ENCODE data around the gene BST2.

The BST2 gene

GRCh38 chr19:17421942-17422341 is 16.5 kb upstream of the BST2 start:
- DNase-seq (ENCODE audit: extremely low read depth, insufficient read length) = no peak
- Histone ChIP-seq H3K36me3 (ENCODE audit: control insufficient read depth, insufficient read depth, low read length) (no peaks in the 10 kb centered on the region; the same call in none of the 2 replicates), H3K27me3 (replicated peaks; ENCODE audit: control insufficient read depth, insufficient read depth, low read length) (no peaks in the 10 kb centered on the region), H3K4me3 (replicated peaks; ENCODE audit: low read depth, low read length) (no peak overlapping the region)
- TF ChIP-seq, protein P1, sequence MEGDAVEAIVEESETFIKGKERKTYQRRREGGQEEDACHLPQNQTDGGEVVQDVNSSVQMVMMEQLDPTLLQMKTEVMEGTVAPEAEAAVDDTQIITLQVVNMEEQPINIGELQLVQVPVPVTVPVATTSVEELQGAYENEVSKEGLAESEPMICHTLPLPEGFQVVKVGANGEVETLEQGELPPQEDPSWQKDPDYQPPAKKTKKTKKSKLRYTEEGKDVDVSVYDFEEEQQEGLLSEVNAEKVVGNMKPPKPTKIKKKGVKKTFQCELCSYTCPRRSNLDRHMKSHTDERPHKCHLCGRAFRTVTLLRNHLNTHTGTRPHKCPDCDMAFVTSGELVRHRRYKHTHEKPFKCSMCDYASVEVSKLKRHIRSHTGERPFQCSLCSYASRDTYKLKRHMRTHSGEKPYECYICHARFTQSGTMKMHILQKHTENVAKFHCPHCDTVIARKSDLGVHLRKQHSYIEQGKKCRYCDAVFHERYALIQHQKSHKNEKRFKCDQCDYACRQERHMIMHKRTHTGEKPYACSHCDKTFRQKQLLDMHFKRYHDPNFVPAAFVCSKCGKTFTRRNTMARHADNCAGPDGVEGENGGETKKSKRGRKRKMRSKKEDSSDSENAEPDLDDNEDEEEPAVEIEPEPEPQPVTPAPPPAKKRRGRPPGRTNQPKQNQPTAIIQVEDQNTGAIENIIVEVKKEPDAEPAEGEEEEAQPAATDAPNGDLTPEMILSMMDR (IDR thresholded peaks at IDR 0.05; ENCODE audit: insufficient read depth, low read length, poor library complexity, severe bottlenecking) = no peak

DNA sequence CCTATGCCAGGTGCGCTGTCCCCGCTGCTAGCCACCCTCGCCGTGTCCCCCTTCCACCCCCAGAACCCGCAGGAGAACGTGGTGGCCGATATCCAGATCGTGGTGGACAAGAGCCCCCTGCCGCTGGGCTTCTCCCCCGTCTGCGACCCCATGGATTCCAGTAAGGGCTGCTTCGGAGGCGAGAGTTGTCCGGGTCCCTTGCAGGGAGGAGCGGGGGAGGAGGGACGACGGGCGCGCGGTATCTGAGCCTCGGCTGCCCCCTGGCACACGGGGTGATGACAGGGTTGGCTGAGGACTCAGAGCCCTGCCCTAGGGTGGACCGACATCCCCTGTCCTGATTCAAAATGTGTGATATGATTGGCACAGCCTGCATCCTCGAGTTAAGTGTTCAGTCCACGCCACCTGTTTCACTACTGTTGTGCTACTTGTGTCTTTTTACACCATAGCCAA is 15.1 kb upstream of the BST2 start:
- peak overlapping the region; percentile 88 for H3K4me3 ChIP-seq (replicated peaks; ENCODE audit: low read depth, low read length)
- H3K27me3 ChIP-seq (replicated peaks; ENCODE audit: control insufficient read depth, insufficient read depth, low read length) = no peaks in the 10 kb centered on the region
- no peak for DNase-seq (ENCODE audit: extremely low read depth, insufficient read length)
- TF ChIP-seq, protein P1 (IDR thresholded peaks at IDR 0.05; ENCODE audit: insufficient read depth, low read length, poor library complexity, severe bottlenecking) = peak; percentile 13
- no peaks in the 10 kb centered on the region; the same call in none of the 2 replicates for H3K36me3 ChIP-seq (ENCODE audit: control insufficient read depth, insufficient read depth, low read length)

DNA sequence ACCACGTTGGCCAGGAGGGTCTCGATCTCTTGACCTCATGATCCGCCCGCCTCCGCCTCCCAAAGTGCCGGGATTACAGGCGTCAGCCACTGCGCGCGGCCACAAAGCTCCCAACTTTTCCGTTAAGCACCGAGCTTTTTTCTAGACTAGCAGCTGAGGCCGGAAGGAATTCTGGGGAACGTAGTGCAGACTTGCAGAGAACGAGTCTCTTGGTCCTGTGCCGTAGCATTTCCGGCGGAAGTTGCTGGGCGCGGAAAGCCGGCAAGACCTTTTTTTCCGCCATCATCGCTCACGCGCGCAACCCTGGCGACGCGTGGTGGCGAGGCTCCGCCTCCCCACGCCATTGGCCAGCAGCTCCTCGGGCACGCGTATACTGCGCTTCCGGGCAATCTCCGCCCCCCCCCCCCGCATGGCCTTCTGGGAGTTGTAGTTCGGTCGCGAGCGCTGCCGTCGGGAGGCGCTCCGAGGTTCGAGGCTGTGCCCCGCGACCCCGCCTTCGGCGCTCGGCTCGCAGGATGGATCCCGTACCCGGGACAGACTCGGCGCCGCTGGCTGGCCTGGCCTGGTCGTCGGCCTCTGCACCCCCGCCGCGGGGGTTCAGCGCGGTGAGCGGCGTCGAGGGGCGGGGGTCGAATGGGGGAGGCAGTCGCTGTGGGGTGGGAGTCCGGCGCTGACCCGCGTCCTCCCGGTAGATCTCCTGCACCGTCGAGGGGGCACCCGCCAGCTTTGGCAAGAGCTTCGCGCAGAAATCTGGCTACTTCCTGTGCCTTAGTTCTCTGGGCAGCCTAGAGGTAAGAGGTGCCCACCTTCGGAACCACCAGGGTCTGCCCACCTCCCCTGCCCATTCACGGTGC is 14.4 kb upstream of the BST2 start, which contains the start of gene MVB12A:
MVB12A (plus strand) TSS at position 427 of the 854 bp plus-strand sequence; CDS start at position 516, 89 bp downstream.
- H3K36me3 ChIP-seq (ENCODE audit: control insufficient read depth, insufficient read depth, low read length) = no peaks in the 10 kb centered on the region; the same call in none of the 2 replicates
- peak within 1 kb of the TSS; percentile 88 for H3K4me3 ChIP-seq (replicated peaks; ENCODE audit: low read depth, low read length)
- TF ChIP-seq, protein P1 (IDR thresholded peaks at IDR 0.05; ENCODE audit: insufficient read depth, low read length, poor library complexity, severe bottlenecking) = no peak
- DNase-seq (ENCODE audit: extremely low read depth, insufficient read length) = peak; percentile 100
- H3K27me3 ChIP-seq (replicated peaks; ENCODE audit: control insufficient read depth, insufficient read depth, low read length) = no peaks in the 10 kb centered on the region

DNA sequence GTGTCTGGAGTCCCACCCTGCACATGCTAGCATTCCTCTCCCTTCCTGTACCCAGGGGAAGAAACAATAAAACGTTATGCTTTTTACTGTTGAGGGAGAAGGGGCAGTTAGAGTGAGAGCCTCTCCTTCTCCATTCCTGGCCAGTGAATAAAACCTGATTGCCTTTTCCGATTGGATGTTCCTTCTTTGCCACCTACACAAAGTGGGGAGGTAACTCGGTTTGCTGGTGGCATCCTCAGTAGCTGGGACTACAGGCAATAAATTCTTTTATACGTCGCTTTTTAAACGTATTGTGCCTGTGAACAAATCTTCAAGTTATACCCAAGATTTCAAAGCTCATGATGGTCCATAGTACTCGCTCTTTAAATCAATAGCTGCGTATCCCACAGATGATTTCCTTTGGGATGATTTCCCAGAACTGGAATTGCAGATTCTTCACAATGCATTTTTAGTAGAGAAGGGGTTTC is 13.8 kb upstream of the BST2 start:
- Histone ChIP-seq H3K4me3 (replicated peaks; ENCODE audit: low read depth, low read length) (peak overlapping the region; percentile 72), H3K36me3 (ENCODE audit: control insufficient read depth, insufficient read depth, low read length) (no peaks in the 10 kb centered on the region; the same call in none of the 2 replicates), H3K27me3 (replicated peaks; ENCODE audit: control insufficient read depth, insufficient read depth, low read length) (no peaks in the 10 kb centered on the region)
- TF ChIP-seq, protein P1 (IDR thresholded peaks at IDR 0.05; ENCODE audit: insufficient read depth, low read length, poor library complexity, severe bottlenecking) = no peak
- DNase-seq (ENCODE audit: extremely low read depth, insufficient read length) = no peak

GRCh38 chr19:17418710-17419109 is 13.3 kb upstream of the BST2 start:
- no peak for DNase-seq (ENCODE audit: extremely low read depth, insufficient read length)
- peaks cover 1% of the 10 kb centered on the region for H3K36me3 ChIP-seq (ENCODE audit: control insufficient read depth, insufficient read depth, low read length)
- TF ChIP-seq, protein P1 (IDR thresholded peaks at IDR 0.05; ENCODE audit: insufficient read depth, low read length, poor library complexity, severe bottlenecking) = no peak
- H3K4me3 ChIP-seq (replicated peaks; ENCODE audit: low read depth, low read length) = no peak overlapping the region
- H3K27me3 ChIP-seq (replicated peaks; ENCODE audit: control insufficient read depth, insufficient read depth, low read length) = no peaks in the 10 kb centered on the region

Data from GM06990 (cell line).